HG02938 (cell line): ENCODE measurements around the gene PIKFYVE.
A peak's percentile ranks its signal among the peaks of the same experiment; 100 is the strongest.
"Not testable (repeated sequence)": the region's sequence is repeated elsewhere in the genome, so short reads cannot be mapped to it uniquely, and the experiment has no call there.

ENCODE experiments used
- ATAC-seq: cut with Tn5 transposase; IDR thresholded peaks from one replicate; pipeline ENCODE4 v1.9.1; 2021; ENCODE audit warnings: mild to moderate bottlenecking, moderate library complexity; ENCODE audit not compliant: unreplicated experiment

PIKFYVE gene

GRCh38 chr2:208265801-208266552 is at the start of gene PIKFYVE:
PIKFYVE (plus strand) TSS chr2:208266255; CDS start chr2:208271520, 5,265 bp downstream.
- ATAC-seq, result peak; percentile 81

DNA sequence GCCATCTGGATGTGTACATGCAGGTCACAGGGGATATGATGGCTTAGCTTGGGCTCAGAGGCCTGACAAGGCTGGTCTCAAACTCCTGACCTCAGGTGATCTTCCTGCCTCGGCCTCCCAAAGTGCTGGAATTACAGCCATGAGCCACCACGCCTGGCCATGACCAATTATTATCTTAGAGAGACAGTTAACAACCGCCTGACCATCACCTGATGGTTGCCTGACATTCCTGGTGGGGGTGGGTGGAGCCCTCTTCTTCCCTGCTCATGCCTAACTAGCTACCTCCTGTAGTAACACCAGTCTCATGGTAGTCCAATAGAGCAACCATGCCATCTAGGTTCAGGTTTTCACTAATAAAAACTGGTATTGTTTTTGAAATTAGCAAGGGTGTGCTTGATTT is 44.2 kb upstream of the PIKFYVE start:
- ATAC-seq, result not testable (repeated sequence)

DNA sequence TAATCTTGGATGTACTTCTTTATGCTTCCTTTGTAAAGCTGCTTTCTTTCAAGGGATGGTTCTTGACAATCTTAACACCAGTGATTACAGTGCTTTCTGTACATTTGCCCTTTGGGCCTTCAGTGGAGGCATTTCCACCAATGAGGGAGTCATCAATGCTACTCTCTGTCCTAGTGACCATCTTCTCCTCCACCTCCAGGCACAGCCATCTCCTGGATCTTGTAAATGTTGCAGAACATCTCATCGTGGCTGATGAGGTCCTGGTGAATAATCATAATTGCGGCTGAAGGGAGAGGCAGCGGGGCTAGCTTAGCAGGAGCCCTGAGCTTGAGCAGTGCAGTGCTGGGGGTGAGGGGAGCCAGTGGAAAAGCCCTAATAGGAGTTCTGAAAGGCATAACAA is 43.7 kb upstream of the PIKFYVE start:
- no peak for ATAC-seq

GRCh38 chr2:208224802-208225201 is 41.3 kb upstream of the PIKFYVE start:
- no peak for ATAC-seq

DNA sequence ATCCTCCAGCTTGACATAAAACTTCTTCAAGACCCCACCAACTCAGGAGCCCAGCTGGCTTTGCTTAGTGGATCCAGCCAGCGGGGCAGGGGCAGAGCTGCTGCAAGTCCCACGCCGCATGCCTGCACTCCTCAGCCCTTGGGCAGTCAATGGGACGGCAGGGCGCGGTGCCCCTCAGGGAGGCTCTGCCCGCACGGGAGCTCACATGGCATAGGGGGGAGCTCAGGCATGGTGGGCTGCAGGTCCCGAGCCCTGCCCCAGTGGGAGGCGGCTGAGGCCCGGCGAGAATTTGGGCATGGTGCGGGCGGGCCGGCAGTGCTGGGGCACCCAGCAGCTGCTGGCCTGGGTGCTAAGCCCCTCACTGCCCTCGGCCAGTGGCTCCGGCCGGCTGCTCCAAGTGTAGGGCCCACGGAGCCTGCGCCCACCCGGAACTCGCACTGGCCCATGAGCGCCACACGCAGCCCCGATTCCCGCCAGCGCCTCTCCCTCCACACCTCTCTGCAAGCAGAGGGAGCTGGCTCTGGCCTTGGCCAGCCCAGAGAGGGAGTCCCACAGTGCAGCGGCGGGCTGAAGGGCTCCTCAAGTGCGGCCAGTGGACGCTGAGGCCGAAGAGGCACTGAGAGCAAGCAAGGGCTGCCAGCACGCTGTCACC is 38.3 kb upstream of the PIKFYVE start:
- no peak for ATAC-seq

GRCh38 chr2:208228476-208228875 is 37.6 kb upstream of the PIKFYVE start:
- no peak for ATAC-seq

DNA sequence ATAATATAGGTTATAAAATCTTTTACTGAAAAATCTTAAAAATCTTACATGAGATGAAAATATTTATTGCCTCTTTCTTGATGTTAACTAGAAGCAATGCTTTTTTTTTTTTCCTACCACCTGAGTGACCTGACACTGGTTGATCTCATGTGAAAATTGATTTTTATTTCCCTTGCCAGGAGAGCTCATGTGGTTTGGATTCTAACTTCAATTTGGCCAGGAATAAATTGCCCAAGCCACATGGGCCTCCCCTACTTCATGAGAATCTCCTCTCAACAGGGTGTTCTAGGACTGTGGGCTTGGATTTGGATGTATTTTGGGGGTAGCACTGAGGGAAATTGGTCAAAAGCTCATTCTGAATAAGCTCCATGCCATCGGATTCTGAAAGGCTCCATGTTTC is 31.3 kb upstream of the PIKFYVE start:
- ATAC-seq, result no peak

DNA sequence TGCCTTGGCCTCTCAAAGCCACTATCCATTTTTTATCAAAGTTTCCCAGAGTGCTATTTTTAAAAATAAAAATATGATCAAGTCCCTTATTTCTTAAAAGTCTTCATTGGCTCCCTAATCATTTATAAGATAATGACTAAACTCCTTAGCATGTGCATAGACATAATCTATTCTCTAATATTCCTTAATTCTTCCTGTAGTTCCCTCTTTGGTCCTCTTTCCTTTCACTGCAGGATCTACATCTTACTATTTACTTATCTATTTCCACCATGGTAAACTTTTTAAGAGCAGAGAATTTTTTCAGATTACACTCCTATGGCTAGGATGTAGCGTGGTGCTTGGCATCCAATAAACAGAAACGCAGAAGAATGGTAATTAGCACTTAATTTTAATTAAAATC is 30.2 kb upstream of the PIKFYVE start:
- no peak for ATAC-seq

DNA sequence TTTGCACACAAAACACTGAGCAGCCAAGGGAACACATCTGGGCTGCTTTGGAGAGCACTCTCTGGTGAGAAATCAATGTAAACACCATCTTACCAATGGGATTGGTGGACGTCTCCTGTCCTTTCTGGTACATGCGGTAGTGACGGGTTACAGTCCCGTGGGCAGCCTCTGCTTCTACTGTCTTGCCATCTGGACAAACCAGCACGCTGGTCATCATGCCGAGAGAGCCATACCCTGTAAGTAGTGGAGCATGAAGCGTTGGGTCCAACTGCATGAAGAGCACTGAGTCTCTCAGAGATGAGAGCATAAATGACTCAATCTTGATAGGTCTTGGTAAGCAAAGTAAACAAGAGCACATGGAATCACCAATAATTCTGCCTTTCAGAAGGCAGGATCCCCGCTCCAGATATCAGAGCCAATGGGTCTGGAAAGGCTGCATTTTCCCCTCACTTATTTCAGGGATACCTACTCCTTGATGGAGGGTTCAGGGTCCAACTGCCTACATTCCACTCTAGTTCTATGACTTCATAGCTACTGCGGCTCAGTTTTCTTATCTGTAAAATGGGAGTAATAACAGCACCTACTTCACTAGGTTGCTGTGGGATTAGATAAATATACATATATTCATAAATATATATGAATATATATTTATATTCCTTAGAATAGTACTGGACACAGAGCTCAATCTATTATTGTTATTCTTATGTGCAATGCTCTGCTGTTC is 26.1 kb upstream of the PIKFYVE start:
- ATAC-seq, result no peak

DNA sequence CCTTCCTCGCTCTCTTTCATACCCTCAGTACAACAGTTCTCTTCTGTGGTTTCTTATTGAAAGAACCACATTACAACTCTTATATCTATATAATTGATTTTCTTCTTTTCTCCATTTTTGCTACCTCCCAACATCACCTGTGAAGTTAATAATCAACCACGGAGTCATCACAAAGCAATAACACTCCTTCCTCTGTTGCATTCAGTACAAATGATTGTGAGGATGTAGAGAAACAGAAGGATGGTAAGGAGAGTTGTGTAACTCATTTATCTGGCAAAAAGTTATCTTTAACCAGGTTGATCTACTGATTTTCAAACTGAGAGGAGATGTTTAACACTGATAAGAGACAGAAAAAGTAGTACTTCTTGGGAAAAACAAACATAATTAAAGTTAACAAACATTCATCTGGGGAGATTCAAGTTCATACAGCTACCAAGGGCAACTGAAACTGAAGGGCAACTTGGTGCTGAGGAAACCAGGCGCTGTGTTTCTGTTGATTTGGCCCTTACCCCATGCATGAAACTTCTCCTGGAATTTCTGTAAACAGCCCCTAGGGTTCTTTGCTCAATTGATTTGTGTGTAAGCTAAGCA is 25.3 kb upstream of the PIKFYVE start:
- ATAC-seq, result no peak

GRCh38 chr2:208244422-208244821 is 21.6 kb upstream of the PIKFYVE start:
- no peak for ATAC-seq

DNA sequence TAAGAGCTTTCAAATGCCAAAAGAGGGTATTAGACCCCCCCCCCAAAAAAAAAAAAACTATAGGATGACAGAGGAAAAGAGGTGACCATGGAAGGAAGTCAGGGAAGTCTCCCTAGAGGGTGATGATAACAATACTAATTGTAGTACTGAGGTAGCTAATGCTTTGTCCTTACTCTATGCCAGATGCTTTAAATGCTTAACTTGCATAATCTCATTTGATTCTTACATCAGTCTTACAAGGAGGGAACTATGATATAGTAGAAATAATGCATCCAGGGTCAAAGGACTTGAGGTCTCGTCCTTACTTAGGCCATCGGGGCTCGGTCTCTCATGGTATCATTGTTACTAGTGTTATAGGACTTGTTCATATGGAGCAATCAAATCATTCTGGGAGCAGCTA is 20.3 kb upstream of the PIKFYVE start:
- ATAC-seq, result no peak

DNA sequence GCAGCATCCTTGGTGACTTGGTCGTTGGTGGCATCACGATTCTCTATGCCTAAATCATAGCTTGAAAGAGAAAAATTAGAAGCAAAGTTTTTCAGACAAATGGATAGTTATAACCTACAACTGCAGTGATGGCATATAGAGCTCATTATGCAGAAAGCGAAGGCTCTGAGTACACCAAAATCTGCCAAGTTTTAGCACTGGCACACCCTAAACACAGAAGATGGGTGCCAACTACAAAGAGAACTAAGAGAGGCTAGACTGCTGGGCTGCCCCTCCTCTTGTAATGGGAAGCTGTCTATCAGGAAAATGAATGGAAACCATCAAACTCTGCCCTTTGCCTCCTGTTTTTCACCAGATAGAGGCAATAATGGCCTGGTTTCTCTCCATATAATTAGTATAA is 17.5 kb upstream of the PIKFYVE start:
- no peak for ATAC-seq

DNA sequence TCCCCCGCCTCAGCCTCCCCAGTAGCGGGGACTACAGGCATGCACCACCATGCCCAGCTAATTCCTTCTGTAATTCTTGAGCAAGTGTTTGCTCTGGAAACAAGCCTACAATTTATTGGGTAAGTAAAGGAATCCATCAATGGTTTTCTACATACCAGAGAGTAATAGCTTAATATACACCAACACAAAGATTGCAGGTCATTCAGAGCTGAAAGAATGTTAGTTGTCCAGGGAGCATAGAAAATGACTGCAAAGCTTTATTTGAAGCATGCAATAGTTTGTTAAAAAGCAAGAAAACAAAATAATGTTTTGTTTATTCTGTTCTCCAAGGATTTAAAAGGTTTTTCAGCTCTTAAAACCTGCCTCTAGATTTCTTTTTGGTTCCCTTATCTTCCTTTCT is 16.8 kb upstream of the PIKFYVE start:
- ATAC-seq, result no peak

- ATAC-seq, result no peak
These were observed 15.7 kb upstream of the PIKFYVE start for GRCh38 chr2:208250388-208250787.

DNA sequence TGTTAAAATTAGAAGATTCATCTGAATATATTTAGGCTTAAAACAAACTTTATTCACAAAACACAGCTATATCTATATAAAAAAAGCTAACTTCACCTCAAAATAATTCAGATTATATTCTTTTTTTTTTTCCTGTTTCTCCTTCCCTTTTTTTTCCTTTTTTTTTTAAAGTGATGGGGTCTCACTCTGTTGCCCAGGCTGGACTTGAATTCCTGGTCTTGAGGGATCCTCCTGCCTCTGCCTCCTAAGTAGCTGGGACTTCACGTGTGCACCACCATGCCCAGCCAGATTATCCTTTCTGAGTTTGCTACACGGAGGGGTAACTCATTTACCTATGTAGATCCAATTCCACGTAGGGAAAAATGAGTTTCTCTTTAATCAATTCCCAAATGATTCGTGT is 15.0 kb upstream of the PIKFYVE start:
- ATAC-seq, result no peak

DNA sequence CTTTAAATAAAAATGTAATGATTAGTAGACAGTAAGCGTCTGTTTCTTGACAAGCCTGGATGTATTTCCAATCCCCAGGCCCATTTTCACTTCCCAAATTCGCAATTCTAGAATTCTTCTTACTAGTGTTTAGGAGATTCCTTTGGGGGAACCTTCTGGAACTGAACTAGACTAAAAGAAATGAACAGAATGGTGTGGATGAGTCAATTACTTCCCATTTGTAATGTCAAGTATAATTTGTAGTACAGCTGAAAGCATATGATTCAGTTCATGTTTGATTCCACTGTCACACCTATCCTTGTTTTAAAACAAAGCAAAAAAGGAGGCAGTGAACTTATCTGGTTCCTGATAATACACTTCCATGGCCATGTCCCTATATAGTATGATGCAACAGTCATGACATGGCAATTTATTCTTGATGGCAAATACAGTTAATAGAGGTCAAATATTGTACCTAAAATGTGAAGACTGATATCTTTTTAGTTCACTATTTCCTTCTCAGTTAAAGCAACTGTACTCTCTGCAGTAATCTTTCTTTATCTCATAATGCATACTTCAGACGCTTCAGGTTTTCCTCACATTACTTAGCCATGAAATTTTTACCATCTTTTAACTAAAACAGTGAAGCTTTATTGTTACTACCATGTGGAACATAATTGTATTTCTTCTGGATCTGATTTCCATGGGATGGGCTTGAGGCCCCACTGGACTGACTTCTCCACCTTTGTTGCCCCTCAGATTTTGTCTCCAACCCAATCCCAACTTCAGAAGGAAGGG is 13.2 kb upstream of the PIKFYVE start:
- no peak for ATAC-seq

DNA sequence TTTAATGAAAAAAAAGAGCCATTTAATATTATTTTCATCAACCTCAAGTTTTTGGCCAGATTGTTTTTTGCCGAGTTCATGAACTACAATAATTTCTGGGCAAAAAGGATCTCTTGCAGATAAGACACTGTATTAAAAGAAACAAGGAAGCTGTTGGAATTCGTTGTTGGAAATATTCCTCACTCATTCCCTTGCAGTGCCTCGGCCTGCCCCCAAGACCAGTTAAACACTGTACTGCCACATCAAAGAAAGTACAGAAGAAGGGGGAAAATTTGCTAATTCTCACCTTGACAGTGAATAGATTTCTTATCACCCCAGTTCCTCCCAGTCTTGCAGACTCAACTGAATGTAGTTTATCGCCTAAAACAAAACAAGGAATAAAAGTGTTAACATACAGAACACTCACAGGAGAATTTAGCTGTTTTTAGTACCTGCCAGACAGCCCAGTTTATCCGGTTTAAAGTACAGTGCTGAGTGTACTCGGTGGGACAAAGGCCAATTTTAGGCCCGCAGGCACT is 12.4 kb upstream of the PIKFYVE start:
- ATAC-seq, result no peak

GRCh38 chr2:208254118-208254870 is 11.8 kb upstream of the PIKFYVE start:
- peak; percentile 65 for ATAC-seq
